ENCODE measurements around the gene GUSB. TPM values are rescaled to one million over a fixed set of nuclear protein-coding genes. Genes with fewer than 3 reads are reported as not detected.

The GUSB gene
- total RNA-seq, 1 donor from 2014 or later = 51.9 TPM

DNA sequence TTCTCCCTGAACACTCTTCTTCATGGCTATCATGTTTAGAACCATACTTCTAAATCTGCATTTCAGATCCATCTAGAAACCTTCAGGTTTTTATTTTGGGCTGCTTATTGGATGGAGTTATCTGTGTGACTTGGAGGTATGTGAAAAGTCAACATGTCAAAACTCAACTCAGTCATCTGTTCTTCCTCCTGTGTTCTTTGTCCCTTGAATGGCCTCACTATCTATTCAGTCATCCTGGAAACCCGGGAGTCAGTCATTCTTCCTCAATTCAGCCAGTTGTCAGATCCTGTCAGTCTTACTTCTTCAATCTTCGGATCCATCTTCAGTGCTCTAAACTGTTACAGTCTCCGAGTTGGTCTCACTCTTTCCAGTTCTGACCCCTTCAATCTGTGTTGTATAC lies 57.0 kb downstream of the GUSB start:
- no peaks in the 10 kb centered on the region for H3K9me3 Mint-ChIP-seq
- no peak for DNase-seq (ENCODE audit: low read depth, low spot score)
- no peaks in the 10 kb centered on the region for H3K27me3 Mint-ChIP-seq (ENCODE audit: low read depth)
- H3K27ac Mint-ChIP-seq (ENCODE audit: unreplicated experiment) = no peak overlapping the region
- H3K36me3 Mint-ChIP-seq (ENCODE audit: low read depth) = peaks cover 1% of the 10 kb centered on the region
- no peak overlapping the region for H3K4me3 Mint-ChIP-seq
- H3K4me1 Mint-ChIP-seq = peaks cover 14% of the 10 kb centered on the region
- TF ChIP-seq, protein P1, sequence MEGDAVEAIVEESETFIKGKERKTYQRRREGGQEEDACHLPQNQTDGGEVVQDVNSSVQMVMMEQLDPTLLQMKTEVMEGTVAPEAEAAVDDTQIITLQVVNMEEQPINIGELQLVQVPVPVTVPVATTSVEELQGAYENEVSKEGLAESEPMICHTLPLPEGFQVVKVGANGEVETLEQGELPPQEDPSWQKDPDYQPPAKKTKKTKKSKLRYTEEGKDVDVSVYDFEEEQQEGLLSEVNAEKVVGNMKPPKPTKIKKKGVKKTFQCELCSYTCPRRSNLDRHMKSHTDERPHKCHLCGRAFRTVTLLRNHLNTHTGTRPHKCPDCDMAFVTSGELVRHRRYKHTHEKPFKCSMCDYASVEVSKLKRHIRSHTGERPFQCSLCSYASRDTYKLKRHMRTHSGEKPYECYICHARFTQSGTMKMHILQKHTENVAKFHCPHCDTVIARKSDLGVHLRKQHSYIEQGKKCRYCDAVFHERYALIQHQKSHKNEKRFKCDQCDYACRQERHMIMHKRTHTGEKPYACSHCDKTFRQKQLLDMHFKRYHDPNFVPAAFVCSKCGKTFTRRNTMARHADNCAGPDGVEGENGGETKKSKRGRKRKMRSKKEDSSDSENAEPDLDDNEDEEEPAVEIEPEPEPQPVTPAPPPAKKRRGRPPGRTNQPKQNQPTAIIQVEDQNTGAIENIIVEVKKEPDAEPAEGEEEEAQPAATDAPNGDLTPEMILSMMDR (conservative IDR thresholded peaks at IDR 0.05) = no peak

DNA sequence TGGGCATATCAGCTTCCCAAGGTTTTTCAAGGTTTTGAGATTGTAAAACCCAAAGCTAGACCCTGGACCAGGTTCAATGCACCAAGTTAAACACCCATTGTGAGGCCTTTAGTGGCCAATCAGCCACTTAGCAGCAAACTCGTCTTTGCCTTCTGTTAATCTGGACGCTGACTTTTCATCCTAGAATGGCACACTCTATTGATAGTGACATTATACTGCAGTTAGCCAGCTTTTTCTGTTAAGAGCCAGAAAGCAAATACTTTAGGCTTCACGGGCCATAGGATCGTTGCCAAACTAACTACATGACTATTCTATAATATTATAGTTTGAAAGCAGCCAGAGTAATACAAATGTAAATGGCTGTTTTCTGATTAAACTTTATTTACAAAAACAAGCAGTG lies 57.8 kb downstream of the GUSB start:
- H3K27me3 Mint-ChIP-seq (ENCODE audit: low read depth) = no peaks in the 10 kb centered on the region
- H3K4me1 Mint-ChIP-seq = peaks cover 13% of the 10 kb centered on the region
- peaks cover 3% of the 10 kb centered on the region for H3K36me3 Mint-ChIP-seq (ENCODE audit: low read depth)
- H3K27ac Mint-ChIP-seq (ENCODE audit: unreplicated experiment) = no peak overlapping the region
- no peak for DNase-seq (ENCODE audit: low read depth, low spot score)
- H3K4me3 Mint-ChIP-seq = no peak overlapping the region
- no peaks in the 10 kb centered on the region for H3K9me3 Mint-ChIP-seq
- TF ChIP-seq, protein P1 (conservative IDR thresholded peaks at IDR 0.05) = no peak

DNA sequence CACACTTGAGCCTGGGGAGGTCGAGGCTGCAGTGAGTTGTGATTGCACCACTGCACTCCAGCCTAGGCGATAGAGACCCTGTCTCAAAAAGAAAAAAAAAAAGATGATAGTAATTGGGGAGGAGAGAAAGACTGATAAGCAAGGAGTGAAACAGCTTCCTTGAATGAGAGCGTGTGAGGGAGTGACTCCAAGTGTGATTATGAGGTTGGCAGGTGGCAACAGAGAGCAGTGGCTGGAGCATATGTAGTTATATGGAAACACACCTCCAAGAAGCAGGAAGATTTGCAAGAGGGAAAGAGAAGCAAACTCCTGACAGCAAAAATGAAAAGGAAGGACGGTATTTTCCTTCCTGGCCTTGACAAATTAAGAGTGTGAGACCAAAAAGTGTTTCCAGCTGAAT lies 58.7 kb downstream of the GUSB start:
- H3K4me3 Mint-ChIP-seq = no peak overlapping the region
- TF ChIP-seq, protein P1 (conservative IDR thresholded peaks at IDR 0.05) = no peak
- no peaks in the 10 kb centered on the region for H3K9me3 Mint-ChIP-seq
- no peaks in the 10 kb centered on the region for H3K27me3 Mint-ChIP-seq (ENCODE audit: low read depth)
- no peak for DNase-seq (ENCODE audit: low read depth, low spot score)
- peaks cover 13% of the 10 kb centered on the region for H3K4me1 Mint-ChIP-seq
- H3K27ac Mint-ChIP-seq (ENCODE audit: unreplicated experiment) = no peak overlapping the region
- peaks cover 3% of the 10 kb centered on the region for H3K36me3 Mint-ChIP-seq (ENCODE audit: low read depth)

DNA sequence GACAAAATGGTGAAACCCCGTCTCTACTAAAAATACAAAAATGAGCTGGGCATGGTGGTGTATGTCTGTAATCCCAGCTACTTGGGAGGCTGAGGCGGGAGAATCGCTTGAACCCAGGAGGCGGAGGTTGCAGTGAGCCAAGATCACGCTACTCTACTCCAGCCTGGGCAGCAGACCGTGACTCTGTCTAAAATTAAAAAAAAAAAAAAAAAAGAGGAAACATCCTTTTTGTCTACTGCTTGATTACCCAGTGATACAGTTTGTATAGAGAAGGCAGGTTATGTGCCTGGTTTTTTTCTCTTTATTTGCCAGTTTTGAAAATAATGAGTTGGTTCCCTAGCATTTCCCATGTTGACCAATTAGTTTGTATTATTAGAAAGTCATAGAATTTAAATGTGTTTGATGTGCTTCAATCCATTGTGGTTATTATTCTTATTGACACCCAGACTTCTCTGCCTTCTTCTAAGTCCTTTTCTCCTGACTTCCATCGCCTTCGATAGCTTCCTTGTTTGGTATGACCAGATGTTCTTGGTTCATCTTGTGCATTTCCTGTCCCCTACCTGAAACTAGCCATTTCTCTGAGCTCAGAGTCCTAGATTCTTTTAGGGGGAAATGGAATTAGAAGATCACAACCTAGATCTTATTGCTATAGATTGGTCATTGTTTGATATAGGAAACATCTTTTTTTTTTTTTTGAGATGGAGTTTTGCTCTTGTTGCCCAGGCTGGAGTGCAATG lies 65.9 kb downstream of the GUSB start:
- no peak for DNase-seq (ENCODE audit: low read depth, low spot score)
- TF ChIP-seq, protein P1 (conservative IDR thresholded peaks at IDR 0.05) = no peak
- Mint-ChIP-seq H3K36me3 (ENCODE audit: low read depth) (peaks cover 3% of the 10 kb centered on the region), H3K9me3 (no peaks in the 10 kb centered on the region), H3K27me3 (ENCODE audit: low read depth) (no peaks in the 10 kb centered on the region), H3K4me1 (no peaks in the 10 kb centered on the region), H3K27ac (ENCODE audit: unreplicated experiment) (no peak overlapping the region), H3K4me3 (no peak overlapping the region)

DNA sequence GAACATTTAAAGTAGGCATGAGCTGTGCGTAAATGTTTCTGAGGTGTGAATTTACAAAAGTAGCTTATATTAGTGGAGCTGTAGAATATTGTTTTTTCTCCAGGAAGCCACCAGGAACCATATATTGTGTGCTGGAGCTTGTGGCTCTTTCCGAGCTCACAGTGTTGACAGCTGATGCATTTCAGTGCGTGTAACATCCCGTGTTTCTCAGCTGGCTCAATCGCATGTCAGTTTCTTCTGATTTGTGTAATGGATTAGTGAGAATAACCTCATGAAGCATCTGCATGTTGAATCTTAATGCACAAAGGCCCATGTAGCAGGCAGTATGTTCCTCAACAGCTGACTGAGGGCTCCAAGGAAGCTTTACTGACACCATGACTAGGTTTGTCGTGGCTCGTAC lies 69.8 kb downstream of the GUSB start:
- Mint-ChIP-seq H3K4me3 (no peak overlapping the region), H3K27me3 (ENCODE audit: low read depth) (no peaks in the 10 kb centered on the region), H3K9me3 (no peaks in the 10 kb centered on the region), H3K4me1 (peaks cover 7% of the 10 kb centered on the region), H3K27ac (ENCODE audit: unreplicated experiment) (no peak overlapping the region), H3K36me3 (ENCODE audit: low read depth) (no peaks in the 10 kb centered on the region)
- no peak for DNase-seq (ENCODE audit: low read depth, low spot score)
- TF ChIP-seq, protein P1 (conservative IDR thresholded peaks at IDR 0.05) = no peak

Other genes with a start within 250 kb of the GUSB start
- 33.6 and 33.9 TPM in 2 replicates for gene VKORC1L1, start 109.1 kb downstream of the GUSB start, total RNA-seq
- gene ASL, start 93.6 kb upstream of the GUSB start, total RNA-seq = 23.0 and 23.6 TPM in 2 replicates
- gene CRCP, start 132.6 kb upstream of the GUSB start, total RNA-seq = 35.2 and 38.0 TPM in 2 replicates
- gene TPST1, start 223.1 kb upstream of the GUSB start, total RNA-seq = 18.6 and 21.9 TPM in 2 replicates